ENCODE measurements around the gene F12.

- TF ChIP-seq CTCF (IDR thresholded peaks at IDR 0.05) = no peak
- no peak for TF ChIP-seq POLR2A (IDR thresholded peaks at IDR 0.05)
Observed at GRCh38 chr5:177372910-177373309, 36.5 kb downstream of the F12 start.
